ENCODE measurements around the gene HAT1.

HAT1 gene

DNA sequence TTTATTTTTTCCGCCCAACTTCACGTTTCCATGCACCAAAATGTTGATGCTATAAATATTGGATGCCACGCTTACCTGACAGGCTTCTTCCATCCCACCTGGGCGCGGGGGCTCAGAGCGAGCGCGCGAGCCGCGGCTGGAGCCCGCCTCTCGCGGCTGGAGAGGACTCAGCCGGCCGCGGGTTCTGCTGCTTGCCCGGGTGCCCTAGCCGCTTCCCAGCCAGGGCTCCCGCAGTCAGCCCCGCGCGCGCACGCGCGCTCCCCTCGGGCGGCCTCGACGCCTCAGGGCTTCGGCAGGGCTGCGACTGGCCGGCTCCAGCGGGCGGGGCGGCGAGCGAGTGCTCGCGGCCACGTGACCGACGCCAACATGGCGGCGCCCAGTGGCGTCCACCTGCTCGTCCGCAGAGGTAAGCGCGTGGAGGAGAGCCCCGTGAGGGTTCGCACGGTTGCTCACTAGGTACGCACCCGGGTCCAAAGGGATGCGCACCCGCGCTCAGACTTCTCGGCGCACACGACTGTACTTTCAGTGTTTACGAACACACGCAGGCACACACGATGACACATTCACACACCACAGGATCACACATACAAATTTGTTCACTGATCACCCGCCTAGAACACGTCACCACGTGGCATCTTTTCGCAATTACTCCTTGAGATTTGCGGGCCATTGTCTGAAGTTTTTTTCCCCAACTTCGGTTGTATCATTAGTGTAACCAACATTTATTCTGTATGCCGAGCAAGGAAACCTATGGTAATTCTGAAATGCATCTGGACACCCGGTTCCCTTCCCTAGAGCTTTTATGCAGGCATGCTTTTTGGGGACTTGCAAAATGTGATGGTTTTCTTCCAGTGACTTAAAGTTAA lies 77.6 kb downstream of the HAT1 start, which contains the start of gene METAP1D:
Gene METAP1D (plus strand): TSS at position 350 of the 866 bp plus-strand sequence. CDS start 17 bp downstream, at position 367.
- DNase-seq (ENCODE audit: low read depth) = peak; percentile 97
- peak within 1 kb of the TSS; percentile 81 for H3K4me3 ChIP-seq (ENCODE audit: low read depth, low read length)
- TF ChIP-seq, protein P1, sequence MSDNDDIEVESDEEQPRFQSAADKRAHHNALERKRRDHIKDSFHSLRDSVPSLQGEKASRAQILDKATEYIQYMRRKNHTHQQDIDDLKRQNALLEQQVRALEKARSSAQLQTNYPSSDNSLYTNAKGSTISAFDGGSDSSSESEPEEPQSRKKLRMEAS (IDR thresholded peaks at IDR 0.05; ENCODE audit: low read depth, low read length) = peak; percentile 97
- TF ChIP-seq, protein P2, sequence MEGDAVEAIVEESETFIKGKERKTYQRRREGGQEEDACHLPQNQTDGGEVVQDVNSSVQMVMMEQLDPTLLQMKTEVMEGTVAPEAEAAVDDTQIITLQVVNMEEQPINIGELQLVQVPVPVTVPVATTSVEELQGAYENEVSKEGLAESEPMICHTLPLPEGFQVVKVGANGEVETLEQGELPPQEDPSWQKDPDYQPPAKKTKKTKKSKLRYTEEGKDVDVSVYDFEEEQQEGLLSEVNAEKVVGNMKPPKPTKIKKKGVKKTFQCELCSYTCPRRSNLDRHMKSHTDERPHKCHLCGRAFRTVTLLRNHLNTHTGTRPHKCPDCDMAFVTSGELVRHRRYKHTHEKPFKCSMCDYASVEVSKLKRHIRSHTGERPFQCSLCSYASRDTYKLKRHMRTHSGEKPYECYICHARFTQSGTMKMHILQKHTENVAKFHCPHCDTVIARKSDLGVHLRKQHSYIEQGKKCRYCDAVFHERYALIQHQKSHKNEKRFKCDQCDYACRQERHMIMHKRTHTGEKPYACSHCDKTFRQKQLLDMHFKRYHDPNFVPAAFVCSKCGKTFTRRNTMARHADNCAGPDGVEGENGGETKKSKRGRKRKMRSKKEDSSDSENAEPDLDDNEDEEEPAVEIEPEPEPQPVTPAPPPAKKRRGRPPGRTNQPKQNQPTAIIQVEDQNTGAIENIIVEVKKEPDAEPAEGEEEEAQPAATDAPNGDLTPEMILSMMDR (IDR thresholded peaks at IDR 0.05; ENCODE audit: low read depth, low read length) = no peak
- TF ChIP-seq POLR2A (IDR thresholded peaks at IDR 0.05; ENCODE audit: extremely low read depth, insufficient read length) (peak; percentile 75), MYC (IDR thresholded peaks at IDR 0.05; ENCODE audit: low read depth, low read length) (peak; percentile 99)

DNA sequence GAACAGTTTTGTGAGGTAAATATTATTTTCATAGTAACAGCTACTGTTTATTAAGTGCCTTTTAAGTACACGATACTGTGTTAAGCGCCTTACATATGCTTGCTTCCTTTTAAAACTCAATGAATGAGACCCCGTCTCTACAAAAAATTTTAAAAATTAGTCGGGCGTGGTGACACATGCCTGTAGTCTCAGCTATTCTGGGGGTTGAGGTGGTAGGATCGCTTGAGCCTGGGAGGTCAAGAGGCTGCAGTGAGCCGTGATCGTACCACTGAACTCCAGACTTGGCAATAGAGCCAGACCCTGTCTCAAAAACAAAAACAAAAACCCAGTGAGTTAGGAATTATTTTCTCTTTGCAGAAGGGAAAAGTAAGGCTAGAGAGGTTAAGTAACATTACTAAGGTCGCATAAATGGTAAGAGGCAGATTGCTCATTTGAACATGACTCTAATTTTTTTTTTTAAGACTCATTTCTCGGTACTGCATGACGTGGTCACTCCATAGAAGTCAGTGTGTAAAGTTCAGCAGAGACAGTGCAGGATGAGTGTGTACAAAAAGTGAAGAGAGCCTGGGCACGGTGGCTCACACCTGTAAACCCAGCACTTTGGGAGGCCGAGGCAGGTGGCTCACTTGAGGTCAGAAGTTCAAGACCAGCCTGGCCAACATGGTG lies 78.6 kb downstream of the HAT1 start:
- no peak for TF ChIP-seq MYC (IDR thresholded peaks at IDR 0.05; ENCODE audit: low read depth, low read length)
- TF ChIP-seq, protein P1 (IDR thresholded peaks at IDR 0.05; ENCODE audit: low read depth, low read length) = no peak
- TF ChIP-seq, protein P2 (IDR thresholded peaks at IDR 0.05; ENCODE audit: low read depth, low read length) = no peak
- no peak for TF ChIP-seq POLR2A (IDR thresholded peaks at IDR 0.05; ENCODE audit: extremely low read depth, insufficient read length)
- peak overlapping the region; percentile 81 for H3K4me3 ChIP-seq (ENCODE audit: low read depth, low read length)
- DNase-seq (ENCODE audit: low read depth) = peak; percentile 42

DNA sequence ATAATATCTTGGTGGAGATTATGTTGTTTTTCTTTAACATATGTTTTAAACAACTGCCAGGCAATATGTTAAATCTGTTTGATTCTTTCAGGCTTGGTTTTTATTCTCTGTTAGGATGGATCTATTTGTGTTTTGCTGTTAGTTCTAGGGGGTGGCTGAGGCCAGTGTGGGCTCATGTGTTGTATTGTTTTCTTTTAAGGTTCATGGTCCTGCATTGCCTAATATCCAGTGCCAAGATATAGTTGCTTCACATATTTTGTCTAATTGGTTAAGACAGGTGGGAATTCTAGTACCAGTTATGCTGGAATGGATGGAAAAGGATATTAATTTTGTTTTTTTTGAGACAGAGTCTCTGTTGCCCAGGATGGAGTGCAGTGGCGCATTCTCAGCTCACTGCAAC lies 85.1 kb downstream of the HAT1 start:
- no peak for DNase-seq (ENCODE audit: low read depth)
- no peak overlapping the region for H3K4me3 ChIP-seq (ENCODE audit: low read depth, low read length)
- no peak for TF ChIP-seq MYC (IDR thresholded peaks at IDR 0.05; ENCODE audit: low read depth, low read length)

DNA sequence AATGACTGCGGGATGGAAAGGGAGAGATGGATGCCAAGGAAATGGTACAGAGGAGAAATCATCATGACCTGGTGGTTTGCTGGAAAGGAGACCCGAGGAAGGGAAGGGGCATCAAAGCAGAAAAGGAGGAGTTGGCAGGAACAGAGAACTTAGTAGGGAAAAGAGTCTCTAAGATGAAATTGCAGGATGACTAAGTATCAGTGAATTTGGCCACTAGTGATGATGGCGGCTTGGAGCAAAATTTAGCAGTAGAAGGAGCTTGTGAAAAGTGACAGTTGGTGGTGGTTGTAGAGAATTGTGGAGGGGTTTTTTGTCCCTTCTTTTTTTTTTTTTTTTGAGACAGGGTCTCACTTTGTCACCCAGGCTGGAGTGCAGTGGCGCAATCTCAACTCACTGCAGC lies 87.6 kb downstream of the HAT1 start:
- H3K4me3 ChIP-seq (ENCODE audit: low read depth, low read length) = no peak overlapping the region
- no peak for DNase-seq (ENCODE audit: low read depth)
- TF ChIP-seq MYC (IDR thresholded peaks at IDR 0.05; ENCODE audit: low read depth, low read length) = no peak
- no peak for TF ChIP-seq POLR2A (IDR thresholded peaks at IDR 0.05; ENCODE audit: extremely low read depth, insufficient read length)

DNA sequence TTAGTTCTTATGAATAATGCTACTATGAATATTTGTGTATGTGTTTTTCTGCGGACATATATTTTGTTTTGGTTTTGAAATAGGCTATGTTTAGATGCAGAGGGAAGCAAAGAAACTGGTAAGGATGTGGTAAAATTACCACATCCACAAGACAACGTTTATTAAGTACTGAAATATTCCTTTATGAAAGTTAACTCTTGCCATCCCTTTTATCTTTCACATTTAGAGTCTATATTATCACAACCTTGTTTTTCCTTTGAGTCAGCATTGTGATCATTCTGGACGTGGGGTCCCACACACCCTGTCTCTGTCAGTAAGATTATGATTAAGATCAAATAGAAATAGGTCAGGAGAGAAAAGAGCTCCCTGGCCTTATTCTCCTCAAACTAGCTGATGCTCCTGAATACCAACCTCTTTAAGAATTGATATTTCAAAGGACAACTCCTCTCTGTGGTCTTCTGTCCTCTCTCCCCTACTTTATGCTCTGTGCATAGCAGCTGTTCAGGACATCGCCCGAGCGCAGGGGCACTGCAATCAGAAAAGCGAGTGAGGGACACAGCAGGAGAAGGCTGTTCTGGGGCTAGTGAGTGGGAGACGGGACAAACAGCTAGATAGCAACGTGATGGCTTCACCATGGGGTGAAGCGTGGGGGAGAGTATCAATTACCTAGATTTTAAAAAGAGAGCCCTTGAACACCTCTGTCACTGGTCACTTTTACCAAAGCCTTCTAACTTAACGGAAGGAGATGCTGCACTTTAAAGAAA lies 89.7 kb downstream of the HAT1 start:
- TF ChIP-seq MYC (IDR thresholded peaks at IDR 0.05; ENCODE audit: low read depth, low read length) (no peak), POLR2A (IDR thresholded peaks at IDR 0.05; ENCODE audit: extremely low read depth, insufficient read length) (no peak)
- TF ChIP-seq, protein P2 (IDR thresholded peaks at IDR 0.05; ENCODE audit: low read depth, low read length) = no peak
- TF ChIP-seq, protein P1 (IDR thresholded peaks at IDR 0.05; ENCODE audit: low read depth, low read length) = no peak
- DNase-seq (ENCODE audit: low read depth) = peak; percentile 50
- no peak overlapping the region for H3K4me3 ChIP-seq (ENCODE audit: low read depth, low read length)

DNA sequence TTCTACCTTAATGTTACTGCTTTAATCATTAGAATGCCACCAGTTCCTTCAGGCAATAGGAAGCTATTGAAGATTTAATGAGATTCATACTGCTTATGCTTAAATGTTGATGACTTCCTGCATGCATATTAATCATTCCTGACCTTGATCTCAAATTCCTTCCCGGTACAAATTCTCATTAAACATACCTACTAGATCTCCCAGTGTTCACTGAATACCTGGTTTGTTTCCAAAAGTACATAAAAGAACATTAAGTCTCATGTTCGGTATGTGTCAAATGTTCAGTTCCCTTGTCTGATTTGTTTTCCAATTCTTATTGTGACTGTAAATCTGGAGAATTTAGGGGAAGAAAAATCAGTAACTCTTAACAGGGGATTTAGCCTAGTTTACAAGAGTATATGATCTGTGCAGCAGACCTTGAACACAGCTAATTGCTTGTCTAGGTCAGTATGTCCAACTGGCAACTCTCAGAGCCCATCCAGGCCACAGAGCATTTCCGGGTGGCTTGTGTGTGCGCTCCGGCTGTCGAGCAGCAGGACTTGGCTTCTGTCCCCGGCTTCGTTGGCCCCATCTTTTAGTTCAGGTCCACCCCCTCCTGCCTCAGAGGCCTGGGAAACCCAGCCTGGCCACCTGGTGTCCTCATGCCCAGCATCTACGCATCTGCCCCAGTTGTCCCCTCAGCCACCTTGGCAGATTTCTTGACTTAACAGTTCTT lies 90.6 kb downstream of the HAT1 start:
- no peak for DNase-seq (ENCODE audit: low read depth)

More for the DNA sequence above, 90.6 kb downstream of the HAT1 start:
- no peak overlapping the region for H3K4me3 ChIP-seq (ENCODE audit: low read depth, low read length)
- TF ChIP-seq, protein P2 (IDR thresholded peaks at IDR 0.05; ENCODE audit: low read depth, low read length) = no peak
- TF ChIP-seq POLR2A (IDR thresholded peaks at IDR 0.05; ENCODE audit: extremely low read depth, insufficient read length) (no peak), MYC (IDR thresholded peaks at IDR 0.05; ENCODE audit: low read depth, low read length) (no peak)
- TF ChIP-seq, protein P1 (IDR thresholded peaks at IDR 0.05; ENCODE audit: low read depth, low read length) = no peak
